ENCODE results near the gene ADIG. TPM values are rescaled to one million over a fixed set of nuclear protein-coding genes. Genes with fewer than 3 reads are reported as not detected.

ADIG gene
- total RNA-seq, 4 donors from 2014 or later: not detected

DNA sequence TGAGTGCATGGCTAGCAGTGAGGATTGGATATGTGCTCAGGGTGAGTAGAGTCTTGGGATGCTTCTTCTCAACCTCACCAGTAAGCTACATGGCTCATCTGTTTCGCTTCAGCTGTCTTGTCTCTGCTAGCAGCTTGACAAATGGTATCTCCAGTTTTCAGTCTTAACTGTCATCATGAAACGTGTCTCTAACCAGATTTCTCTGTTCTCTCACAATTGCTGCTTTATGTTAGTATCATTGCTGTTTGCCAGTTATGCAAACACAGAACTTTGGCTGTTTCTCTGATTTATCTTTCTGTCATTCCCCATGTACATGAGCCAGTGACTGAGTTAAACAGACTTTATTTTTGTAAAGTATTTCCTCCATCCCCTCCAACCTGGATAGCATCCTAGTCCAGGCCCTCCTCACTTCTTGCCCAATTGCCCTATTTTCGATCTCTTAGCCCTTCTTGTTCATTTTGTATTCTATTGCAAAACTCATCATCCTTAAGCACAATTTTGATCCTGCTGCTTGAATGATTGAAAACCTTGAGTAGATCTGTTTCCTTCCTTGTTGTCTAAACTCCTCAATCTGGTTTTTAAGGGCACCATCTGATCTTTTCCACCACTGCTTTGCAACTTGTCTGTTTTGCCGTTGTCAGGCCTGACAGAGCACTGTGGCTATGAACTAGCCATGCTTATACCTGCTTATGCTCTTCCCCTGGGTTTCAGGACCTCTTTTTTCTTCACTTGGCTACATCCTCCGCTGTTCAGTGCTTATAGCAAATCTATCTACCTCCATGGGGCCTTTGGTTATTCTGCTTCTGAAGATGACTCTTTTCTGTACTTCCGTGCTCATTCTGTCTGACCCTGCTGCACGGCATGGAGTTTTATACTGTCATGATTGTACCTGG, 37.7 kb upstream of the ADIG start:
- 77 to 82% methylated on average over 7 of the region's 7 CpGs for WGBS, 2 donors
- H3K4me3 ChIP-seq (ENCODE audit: low read depth, poor library complexity, severe bottlenecking): no peak overlapping the region
- DNase-seq (ENCODE audit: low spot score in 2 of 2): no peak
- intact Hi-C loops (cut with DNase I; ENCODE audit: low total_unique reads): no loop called here
- TF ChIP-seq POLR2A (IDR thresholded peaks at IDR 0.05): no peak

DNA sequence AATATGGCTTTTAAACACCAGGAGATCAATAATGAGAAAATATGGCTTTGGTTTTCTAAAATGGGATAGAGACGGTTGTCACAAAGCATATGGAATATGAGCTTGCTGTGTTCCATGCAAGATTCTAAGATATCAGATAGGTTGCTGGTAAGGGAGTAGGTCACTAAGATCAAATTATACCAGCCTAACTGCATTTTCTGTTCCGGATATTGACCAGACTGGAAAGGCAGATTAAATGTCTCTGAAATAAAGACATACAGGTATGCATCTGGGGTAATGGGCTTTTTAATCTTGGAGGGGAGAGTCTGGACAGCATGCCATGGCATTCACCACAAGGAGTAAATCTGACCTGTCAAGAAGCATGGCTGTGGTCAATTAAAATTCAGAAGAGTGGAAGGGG, 35.2 kb upstream of the ADIG start:
- intact Hi-C loops (cut with DNase I; ENCODE audit: low total_unique reads): no loop called here
- DNase-seq (ENCODE audit: low spot score in 2 of 2): no peak
- TF ChIP-seq POLR2A (IDR thresholded peaks at IDR 0.05): no peak
- TF ChIP-seq, protein P1, sequence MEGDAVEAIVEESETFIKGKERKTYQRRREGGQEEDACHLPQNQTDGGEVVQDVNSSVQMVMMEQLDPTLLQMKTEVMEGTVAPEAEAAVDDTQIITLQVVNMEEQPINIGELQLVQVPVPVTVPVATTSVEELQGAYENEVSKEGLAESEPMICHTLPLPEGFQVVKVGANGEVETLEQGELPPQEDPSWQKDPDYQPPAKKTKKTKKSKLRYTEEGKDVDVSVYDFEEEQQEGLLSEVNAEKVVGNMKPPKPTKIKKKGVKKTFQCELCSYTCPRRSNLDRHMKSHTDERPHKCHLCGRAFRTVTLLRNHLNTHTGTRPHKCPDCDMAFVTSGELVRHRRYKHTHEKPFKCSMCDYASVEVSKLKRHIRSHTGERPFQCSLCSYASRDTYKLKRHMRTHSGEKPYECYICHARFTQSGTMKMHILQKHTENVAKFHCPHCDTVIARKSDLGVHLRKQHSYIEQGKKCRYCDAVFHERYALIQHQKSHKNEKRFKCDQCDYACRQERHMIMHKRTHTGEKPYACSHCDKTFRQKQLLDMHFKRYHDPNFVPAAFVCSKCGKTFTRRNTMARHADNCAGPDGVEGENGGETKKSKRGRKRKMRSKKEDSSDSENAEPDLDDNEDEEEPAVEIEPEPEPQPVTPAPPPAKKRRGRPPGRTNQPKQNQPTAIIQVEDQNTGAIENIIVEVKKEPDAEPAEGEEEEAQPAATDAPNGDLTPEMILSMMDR (IDR thresholded peaks at IDR 0.05): no peak
- WGBS, 2 donors: 97 to 99% methylated on average over 2 of the region's 2 CpGs
- H3K4me3 ChIP-seq (ENCODE audit: low read depth, poor library complexity, severe bottlenecking): no peak overlapping the region

DNA sequence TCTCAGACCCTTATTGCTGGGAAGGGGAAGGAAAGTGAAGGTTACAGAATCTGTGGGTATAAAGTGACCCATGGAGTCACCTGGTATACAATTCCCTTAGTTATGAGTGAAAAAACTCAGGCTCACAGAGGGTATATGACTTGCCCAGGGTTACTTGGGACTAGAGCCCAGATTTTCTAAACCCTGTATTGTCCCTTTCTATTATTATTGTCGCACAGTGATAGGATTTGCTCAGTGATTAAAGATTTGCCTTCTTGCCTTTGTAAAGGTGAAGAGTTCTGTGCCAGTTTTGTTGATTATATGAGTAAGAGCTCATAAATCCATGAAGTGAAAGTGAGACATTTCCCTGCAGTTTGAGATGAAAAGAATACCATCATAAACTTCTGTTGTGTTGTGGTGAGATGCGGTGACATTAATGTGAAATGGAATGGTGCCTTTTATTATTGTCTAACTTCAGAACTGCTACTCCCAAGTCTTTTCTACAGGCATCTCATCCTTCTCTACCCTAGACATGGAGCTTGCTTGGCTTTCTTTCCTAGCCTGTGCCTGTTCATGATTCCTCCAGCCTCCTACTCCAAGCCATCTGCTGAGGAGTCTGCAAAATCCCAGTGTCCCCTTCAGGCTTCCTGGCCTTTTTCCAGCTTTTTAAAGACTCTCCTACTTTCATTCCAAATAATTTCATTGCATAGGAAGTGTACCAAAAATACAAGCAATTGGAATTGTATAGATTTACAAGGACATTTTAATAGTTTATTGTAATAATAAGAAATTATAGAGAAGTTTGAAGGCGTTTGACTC, 33.5 kb upstream of the ADIG start:
- intact Hi-C loops (cut with DNase I; ENCODE audit: low total_unique reads): no loop called here
- no peak for TF ChIP-seq POLR2A (IDR thresholded peaks at IDR 0.05)
- TF ChIP-seq, protein P1 (IDR thresholded peaks at IDR 0.05): no peak

DNA sequence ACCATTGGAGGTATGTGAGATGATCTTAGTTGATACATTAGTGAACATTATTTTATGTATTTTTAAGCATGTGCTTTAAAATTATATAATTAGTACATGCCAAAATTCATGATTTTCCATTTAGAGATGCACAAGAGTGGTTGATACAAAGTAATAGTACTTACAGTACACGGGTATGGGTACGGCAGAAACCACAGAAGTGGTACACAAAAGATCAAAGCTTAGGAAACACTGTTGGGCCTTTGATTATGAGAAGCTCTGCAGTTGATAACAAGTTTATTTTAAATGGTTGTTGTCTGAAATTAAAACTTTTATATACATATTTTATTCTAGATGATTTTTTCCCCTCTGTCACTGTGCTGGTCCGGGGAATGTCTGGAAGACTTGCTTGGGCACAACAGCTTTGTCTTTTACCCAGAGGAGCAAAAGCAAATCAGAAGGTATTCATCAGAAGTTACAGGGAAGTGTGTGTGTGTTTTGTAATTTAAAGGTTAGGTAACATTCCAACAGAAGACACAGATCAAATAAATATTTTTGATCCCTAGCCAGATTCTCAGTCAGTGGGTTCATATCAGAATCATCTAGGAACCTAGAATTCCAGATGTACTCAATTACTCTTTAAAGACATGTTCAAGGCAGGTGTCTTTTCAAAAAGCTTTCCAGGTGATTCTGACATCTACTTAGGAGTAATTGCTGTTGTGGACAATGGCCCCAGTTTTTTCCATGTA, 32.5 kb upstream of the ADIG start:
- H3K4me3 ChIP-seq (ENCODE audit: low read depth, poor library complexity, severe bottlenecking): no peak overlapping the region
- WGBS, 2 donors: 91 to 92% methylated on average over 3 of the region's 3 CpGs
- DNase-seq (ENCODE audit: low spot score in 2 of 2): no peak
- TF ChIP-seq, protein P1 (IDR thresholded peaks at IDR 0.05): no peak
- intact Hi-C loops (cut with DNase I; ENCODE audit: low total_unique reads): no loop called here

More for the DNA sequence above, 33.5 kb upstream of the ADIG start:
- H3K4me3 ChIP-seq (ENCODE audit: low read depth, poor library complexity, severe bottlenecking): no peak overlapping the region
- 84 to 96% methylated on average over 3 of the region's 3 CpGs for WGBS, 2 donors
- no peak for DNase-seq (ENCODE audit: low spot score in 2 of 2)

DNA sequence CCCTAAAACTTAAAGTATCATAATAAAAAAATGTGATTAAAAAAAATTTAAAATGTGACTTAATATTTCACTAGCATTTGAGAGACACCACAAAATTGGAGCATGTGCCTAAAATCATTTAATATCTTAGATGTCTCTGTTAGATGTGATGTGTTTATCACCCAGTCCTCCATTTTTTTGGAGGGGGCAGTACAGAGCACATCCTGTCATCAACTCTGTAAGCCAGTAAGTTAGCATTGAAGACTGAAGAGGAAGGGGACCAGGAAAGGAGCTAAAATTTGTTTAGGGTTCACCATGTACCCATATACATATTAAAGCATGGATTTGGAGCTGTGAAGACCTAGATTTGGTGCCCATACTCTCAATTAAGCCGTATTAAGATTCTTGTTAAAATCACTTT, 30.7 kb upstream of the ADIG start:
- intact Hi-C loops (cut with DNase I; ENCODE audit: low total_unique reads): no loop called here

More for the DNA sequence above, 30.7 kb upstream of the ADIG start:
- WGBS, 2 donors: 93 to 100% methylated on average over 1 of the region's 1 CpG
- no peak overlapping the region for H3K4me3 ChIP-seq (ENCODE audit: low read depth, poor library complexity, severe bottlenecking)
- TF ChIP-seq POLR2A (IDR thresholded peaks at IDR 0.05): no peak
- TF ChIP-seq, protein P1 (IDR thresholded peaks at IDR 0.05): no peak
- no peak for DNase-seq (ENCODE audit: low spot score in 2 of 2)

Data from lower leg skin (tissue), 4 donors.